MM.1S (cell line): ENCODE data around the gene NCKAP5.

Source experiments
- CTCF ChIP-seq: fragments of 300-600 bp; sonication (generic); IDR thresholded peaks from 2 replicates; pipeline ENCODE4 v1.5.1; 2016; ENCODE audit warnings: antibody characterized with exemption, low read length, mixed read lengths
- EZH2 ChIP-seq: fragments of 300-600 bp; sonication (generic); optimal IDR thresholded peaks from 2 replicates; pipeline ENCODE3; 2017; ENCODE audit warnings: low read depth, mild to moderate bottlenecking, antibody characterized with exemption, low read length, mixed read lengths
- EZH2phosphoT487 ChIP-seq: fragments of 300-600 bp; sonication (generic); IDR thresholded peaks from 2 replicates; pipeline ENCODE4 v1.6.1; 2018; ENCODE audit warnings: antibody characterized with exemption, low read length

- TF ChIP-seq CTCF (no peak), EZH2 (no peak), EZH2phosphoT487 (no peak)
Measured at GRCh38 chr2:132776287-132776686, 792.0 kb downstream of the NCKAP5 start.
